GM18858 (cell line): ENCODE measurements around the gene UNG.

ENCODE experiments used
- ATAC-seq: cut with Tn5 transposase; IDR thresholded peaks from one replicate; pipeline ENCODE4 v1.9.1; 2021; ENCODE audit not compliant: unreplicated experiment

Gene UNG

DNA sequence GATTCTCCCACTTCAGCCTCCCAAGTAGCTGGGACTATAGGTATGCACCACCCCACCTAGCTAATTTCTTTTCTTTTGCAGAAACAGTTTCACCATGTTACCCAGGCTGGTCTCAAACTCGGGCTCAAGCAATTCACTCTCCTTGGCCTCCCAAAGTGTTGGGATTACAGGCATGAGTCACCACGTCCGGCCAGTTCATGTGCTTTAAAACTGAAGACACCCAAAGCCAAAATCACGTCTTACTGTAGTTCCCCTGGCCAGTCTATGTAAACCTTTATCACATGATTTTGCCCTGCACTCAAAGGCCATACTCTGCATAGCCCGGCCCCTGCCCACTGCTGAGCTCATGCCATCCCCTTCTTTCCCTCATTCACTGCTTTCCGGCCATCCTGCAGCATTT, 8.6 kb upstream of the UNG start:
- no peak for ATAC-seq

DNA sequence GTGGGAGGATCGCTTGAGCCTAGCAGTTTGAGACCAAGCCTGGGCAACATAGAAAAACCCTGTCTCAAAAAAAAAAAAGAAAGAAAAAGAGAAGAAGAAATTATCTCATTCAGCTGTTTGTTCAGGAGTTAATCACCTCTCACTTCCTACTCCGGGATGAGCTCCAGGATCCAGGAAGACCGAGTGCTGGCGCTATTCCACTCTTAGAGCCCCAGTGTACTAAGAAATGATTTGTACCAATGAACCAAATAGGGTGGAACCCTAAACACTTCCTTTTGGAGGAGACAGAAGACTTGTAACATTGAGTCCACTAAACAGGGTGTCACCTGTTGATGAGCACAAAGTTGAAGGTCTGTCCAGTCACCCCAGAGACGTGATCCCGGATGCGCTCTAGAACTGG, 7.7 kb upstream of the UNG start:
- no peak for ATAC-seq

DNA sequence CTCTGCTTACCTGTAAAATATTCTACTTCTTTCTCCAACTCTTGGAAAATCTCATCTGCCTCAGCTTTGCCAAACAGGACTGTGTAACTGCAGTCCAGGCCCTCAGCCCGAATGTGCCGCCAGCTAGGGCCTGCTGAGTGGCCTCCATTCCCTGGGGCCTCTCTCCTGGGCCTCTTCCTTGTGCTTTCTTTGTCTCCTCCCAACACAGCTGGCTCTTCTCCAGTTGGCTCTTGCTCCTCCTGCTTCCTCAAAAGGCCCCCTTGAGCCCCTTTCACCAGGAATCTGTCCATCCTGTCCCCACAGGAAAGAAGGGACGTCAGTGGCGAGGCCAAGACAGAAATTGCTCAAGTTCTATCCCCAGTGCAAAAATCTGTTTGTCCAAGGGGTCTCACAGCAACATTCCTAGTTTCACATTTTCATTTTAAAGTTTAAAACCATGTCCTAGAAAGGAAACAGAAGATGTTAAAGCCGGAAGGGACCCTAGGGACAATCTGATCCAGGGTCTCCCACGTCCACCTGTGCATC, 4.8 kb upstream of the UNG start:
- no peak for ATAC-seq

DNA sequence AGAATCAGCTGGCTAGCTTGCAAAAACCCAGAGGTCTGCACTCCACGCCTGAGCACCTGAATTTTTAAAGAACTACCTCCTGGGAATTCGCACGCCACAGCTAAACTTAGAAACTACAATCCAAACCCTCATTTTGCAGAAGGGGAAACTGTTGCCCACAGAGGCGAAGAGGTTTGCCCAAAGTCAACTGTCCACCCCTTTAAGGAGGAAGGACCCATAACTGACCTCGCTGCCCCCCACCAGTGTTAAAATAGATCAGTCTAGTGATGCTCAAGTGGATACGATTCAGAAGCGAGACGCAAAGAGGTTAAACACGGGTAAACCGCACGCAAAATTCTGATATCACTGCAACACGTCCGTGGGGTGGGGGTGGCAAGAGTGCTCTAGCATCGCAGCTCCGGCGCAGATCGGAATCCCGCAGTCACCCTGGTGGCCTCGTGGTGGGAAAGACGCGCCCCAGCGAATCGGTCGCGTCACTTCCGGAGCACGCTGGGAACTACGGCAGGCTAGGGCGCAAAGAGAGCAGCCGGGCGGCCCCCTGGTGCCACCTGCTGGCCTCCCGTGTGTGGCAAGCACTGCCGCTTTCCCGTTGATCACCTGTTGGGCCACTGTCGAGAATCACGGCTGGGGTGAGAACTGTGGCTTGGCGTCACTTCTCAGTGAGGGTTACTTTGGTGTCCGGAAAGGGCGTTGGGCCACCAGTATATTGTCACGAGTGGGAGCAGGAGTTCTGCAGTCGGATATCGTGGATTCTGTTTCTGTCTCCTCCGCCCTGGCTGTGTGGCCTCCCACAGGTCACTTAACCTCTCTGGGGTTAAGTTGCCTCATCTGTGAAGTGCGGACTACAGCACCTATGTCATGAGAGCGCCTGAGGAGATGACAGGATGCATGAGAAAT, 4.1 kb upstream of the UNG start, which contains the start of gene ALKBH2:
ALKBH2 (minus strand) TSS at position 451 of the 897 bp plus-strand sequence. CDS start 686 bp downstream, outside the sequence.
- peak; percentile 76 for ATAC-seq

DNA sequence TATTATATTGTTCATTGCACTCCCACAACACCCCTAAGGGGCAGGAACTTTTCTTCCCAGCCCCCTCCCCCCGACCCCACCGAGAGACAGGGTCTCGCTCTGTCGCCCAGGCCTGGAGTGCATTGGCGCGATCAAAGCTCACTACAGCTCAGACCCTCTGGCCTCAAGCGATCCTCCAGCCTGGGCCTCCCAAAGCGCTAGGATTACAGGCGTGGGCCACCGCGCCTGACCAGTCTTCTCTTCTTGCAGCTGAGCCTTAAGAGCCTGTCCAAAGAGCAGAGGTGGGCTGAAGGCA, 310 bp upstream of the UNG start:
- no peak for ATAC-seq

DNA sequence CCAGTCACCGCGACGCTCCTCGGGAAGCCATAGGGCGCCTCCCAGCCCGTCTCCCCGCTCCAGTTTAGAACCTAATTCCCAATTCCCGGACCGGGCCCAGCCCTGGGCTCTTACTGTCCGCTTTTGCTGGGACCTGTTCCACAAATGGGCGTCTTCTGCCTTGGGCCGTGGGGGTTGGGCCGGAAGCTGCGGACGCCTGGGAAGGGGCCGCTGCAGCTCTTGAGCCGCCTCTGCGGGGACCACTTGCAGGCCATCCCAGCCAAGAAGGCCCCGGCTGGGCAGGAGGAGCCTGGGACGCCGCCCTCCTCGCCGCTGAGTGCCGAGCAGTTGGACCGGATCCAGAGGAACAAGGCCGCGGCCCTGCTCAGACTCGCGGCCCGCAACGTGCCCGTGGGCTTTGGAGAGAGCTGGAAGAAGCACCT, 797 bp downstream of the UNG start:
- ATAC-seq = peak; percentile 12

DNA sequence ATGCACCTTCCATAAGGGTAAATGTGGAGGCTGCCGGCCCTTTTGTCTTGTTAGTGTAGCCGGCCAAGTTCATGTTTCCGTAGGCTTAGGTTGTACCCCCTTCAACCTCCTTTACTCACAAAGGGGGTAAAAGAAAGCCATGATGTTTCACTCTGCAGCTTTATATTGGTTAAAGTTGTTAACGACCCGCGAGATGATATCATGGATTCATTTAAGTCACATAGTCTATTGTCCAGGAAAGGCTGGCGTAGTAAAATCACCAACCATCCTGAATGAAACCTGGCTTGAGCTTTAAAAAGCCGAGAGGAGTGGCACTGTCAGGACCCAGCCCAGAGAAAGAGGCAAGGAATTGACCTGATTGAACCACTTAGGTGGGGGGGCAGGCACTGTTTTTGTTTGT, 1.3 kb downstream of the UNG start:
- ATAC-seq = no peak

DNA sequence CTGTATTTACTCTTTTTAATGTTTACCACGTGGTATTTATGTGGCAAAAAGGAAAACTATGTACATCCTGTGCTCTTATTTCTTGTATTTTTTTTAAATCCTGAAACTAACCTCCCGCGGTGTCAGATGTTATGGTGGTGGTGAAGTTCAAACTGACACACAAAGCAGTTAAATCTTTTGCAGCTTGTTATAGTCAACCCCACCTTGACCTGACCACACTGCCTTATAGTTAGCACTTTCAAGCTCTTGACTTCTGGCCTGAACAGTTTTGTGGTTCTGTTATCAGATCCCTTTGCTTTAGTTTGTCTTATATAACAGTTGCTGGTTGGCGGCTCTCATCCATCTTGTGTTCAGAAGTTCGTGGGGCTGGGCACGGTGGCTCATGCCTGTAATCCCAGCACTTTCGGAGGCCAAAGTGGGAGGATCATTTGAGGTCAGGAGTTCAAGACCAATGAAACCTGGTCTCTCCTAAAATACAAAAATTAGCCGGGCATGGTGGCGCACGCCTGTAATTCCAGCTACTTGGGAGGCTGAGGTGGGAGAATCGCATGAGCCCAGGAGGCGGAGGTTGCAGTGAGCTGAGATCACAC, 2.1 kb downstream of the UNG start:
- ATAC-seq = no peak

DNA sequence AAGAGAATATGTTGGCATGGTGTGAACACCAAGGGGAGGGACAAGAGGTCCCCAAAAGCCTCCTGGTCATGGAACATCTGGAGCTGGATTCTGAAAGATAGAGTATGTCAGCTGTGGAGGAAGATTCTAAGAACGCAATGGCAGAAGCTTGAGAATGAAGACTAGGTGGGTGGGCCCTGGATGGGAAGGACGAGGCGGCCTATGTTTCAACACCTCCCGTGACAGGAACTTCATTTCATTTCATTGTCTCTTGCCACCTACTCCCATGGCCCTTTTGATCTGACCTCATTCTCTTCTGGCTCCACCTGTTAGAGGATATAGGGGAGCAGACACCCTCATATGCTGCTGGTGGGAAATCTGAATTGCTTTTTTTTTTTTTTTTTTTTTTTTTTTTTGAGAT, 3.3 kb downstream of the UNG start:
- no peak for ATAC-seq

DNA sequence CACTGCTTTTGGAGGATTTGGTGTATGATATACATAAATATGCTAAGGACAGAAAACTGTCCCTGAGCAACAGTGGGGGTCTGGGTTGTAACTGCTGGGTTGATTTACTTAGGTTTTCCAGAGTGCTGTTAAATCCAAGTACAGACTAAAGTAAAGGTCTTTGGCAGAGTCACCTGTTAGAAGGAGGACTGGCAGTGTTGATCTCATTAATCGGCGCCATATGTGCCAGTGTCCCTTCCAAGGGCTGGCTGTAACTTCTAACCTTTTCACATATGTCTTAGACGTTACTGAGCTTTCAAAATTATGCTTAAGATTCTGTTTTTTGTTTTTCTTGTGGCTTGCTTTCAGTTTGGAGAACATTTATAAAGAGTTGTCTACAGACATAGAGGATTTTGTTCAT, 5.1 kb downstream of the UNG start:
- no peak for ATAC-seq

DNA sequence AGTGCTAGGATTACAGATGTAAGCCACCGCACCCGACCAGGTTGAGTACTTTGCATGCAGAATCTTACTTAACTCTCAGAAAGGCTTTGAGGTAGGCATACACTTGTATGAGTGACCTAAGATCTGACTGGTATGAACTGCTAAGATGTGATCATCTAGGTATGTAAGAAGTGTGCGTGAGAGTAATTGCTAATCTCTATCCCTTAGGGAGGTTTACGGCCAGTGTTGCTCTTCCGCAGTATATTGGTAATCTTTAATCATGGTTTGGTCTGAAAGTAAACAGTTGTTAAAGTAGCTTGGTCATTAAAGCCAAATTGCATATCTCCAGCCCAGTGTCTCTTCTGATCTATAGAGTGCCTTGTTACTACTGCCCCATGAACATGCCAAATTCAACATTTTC, 7.8 kb downstream of the UNG start:
- no peak for ATAC-seq

DNA sequence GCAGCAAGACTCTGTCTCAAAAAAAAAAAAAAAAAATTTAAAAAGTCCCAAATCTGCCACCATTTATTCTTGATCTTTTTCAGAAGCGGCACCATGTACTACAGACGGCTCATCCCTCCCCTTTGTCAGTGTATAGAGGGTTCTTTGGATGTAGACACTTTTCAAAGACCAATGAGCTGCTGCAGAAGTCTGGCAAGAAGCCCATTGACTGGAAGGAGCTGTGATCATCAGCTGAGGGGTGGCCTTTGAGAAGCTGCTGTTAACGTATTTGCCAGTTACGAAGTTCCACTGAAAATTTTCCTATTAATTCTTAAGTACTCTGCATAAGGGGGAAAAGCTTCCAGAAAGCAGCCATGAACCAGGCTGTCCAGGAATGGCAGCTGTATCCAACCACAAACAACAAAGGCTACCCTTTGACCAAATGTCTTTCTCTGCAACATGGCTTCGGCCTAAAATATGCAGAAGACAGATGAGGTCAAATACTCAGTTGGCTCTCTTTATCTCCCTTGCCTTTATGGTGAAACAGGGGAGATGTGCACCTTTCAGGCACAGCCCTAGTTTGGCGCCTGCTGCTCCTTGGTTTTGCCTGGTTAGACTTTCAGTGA, 12.5 kb downstream of the UNG start:
- ATAC-seq = no peak

DNA sequence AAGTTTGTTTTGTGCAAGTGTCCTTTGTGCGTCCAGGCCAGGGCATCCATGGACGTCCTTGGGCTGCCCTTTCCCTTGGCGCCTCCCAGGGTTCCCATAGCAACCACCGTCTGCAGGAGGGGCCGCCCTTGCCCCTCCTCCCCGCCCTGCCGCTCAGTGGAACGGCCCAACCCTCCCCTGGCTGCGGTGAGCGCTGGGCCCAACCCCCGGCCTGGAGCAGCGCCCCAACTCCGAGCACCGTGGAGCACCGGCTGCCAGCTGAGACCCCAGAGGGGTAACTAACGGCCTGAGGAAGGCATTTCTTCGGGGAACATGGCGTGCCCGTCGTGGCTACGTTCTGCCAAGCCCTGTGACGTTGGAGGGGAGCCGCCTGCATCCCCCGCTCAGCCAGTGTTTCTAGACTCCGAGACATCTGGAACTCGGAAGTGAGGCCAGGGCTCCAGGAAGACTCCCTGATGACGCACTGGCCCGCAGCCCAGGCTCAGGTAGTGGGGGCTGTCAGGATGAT, 13.6 kb downstream of the UNG start:
- no peak for ATAC-seq

DNA sequence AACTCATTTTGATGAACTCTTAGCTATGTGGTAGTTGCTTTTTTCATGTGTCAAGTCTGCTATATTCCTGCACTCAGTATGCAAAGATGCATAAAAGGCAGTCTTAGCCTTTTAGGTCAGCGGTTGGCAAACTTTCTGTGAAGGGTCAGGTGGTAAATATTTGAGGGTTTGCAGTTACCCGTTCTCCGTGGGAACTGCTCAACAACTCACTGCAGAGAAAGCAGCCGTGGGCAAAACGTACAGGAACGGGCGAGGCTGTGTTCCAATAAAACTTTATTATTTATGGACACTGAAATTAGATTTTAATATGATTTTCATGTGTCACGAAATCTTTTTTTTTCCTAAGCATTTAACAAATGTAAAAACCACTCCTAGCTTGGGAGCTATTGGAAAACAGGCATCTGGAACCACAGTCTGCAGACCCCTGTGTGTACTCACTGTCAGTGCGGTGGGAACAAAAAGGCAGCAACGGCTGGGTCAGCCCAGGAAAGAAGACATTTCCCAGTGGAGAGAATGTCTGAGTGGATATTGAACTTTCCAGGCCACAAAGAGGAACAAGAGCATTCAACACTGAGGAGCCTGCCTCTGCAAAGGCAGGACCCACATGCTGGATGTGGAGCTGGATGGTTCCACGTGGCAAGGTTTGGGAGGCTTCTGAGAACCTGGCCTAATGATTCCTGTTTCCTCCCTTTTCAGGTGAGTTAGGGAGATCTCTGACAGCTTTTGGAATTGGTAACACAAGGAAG, 15.5 kb downstream of the UNG start:
- no peak for ATAC-seq

DNA sequence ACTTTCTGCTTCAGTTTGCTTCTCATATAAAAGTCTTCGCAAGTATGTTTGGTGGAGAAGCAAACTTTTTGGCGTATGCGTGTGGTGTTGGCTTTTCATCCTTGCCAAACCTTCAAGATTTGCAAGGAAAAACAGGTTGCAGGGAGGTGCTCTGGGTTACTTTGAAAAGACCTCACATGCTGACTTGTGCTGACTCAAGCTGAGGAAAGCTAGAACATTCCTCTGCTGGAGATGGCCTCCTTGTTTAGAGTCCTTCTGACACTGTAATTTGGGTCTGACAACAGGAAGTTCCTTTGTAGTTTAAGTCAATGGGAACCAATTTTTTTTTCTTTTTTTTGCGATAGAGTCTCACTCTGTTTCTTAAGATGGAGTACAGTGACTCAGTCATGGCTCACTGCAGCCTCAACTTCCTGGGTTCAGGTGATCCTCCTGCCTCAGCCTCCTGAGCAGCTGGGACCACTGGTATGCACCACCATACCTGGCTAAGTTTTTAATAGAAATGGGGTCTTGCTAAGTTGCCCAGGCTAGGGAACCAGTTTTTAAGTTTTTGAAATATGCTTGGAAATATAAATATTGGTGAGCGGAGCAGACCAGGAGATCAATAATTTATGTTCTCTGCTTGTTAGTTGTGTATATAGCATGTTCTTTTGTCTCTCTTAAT, 16.4 kb downstream of the UNG start:
- no peak for ATAC-seq

DNA sequence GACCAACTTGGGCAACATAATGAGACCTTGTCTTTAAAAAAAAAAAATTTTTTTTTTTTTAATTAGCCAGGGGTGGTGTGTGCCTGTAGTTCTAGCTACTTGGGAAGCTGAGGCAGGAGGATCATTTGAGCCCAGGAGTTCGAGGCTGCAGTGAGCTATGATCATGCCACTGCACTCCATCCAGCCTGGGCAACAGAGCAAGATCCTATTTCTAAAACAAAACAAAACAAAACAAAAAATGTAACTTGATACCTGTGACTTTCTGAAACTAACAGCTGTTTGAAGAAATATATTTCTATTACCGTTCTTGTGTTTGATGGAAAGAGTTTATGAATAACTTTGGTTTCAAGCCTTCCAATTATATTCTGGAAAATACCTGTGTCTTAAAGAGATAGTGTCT, 17.2 kb downstream of the UNG start:
- no peak for ATAC-seq

DNA sequence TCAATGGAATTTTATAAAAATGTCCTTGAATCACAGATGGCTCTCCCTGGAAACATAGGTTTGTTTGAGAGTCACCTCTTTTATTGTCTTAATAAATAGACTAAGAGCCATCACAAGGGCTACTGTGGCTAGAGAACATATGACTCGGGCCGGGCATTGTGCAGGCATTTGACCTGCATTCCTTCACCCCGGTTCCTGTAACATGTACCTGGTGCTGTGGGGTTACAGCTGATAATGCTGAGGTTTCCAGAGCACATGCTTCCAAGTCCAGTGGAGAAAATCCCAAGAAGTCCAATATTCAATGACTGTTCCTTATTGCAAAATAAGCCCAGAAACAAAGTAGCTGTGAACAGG, 18.0 kb downstream of the UNG start:
- no peak for ATAC-seq

DNA sequence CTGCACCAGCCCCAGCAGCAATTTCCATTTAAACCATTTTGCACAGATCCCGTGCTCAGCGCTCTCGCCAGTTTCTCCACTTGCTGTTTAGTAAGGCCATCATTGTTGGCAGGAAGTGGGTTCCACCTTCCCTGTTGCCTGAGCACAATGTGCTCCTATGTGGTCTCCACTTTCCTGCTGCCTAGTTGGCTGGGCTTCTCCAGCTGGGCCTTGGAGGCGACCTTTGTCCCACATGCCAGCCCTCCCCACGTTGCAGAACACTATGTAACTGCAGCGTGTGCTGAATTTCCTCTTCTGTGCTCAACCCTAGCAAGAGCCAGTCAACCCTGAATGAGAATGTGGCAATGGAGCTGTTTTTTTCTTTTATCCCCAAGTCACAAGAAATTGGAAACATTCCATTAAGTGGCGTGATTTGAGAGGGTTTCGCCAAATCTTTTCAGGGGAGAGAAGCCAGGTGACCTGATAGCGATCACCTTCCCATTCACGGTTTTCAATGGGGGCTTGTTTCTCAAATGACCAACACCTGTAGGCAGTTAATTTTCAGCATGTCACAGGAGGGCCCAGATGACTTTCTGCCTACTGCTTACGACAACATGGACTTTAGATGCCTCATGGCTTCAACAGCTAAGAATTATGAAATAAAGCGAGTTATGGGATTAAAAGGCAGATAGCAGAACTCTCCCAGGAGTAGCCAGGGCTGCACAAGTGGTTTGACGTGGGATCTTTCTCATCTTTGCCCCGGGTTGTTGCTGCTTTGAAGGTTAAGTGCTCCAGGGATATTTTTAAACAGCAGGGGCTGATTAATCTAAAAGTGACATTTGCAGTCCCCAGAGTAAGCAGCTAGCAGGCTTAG, 18.6 kb downstream of the UNG start, which contains the start of gene ACACB:
ACACB (plus strand) TSS at position 830 of the 853 bp plus-strand sequence. CDS start 22,819 bp downstream, outside the sequence.
- no peak for ATAC-seq

DNA sequence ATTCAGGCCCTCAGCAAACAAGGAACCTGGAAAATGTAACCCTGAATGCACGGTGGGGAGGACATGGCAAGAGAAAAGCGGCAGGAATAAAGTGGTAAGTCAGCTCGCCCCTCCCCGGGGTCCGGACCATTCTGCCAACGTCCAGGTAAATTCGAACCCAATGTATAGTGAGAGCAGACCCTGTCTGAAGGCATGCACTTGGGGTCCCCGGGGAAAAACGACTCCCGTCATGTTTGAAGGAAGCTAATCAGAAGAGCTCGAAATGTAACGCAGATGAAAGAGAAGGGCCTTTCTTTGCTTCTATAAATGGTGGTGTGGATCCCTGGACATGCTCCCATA, 19.2 kb downstream of the UNG start:
- ATAC-seq = no peak

DNA sequence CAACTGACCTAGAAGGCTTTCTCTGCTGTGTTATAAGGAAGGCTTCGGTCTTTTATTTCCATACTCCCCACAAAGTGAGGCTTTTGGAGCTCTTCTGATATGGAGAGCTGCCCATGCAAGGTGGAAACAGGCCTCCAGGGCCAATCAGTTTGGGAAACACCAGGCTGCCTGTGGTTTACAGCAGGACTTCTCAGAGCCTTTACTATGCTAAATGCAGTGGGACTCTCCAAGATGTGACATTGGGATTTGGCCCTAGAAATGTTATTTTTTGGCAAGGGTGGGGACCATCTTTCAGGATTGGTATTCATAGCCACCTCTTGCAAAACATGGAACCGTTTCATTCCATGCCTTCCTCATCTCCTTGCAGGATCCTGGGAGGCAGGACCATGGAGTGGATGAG, 22.7 kb downstream of the UNG start:
- ATAC-seq = no peak
